Body of pancreas (tissue), 4 donors: ENCODE measurements around the gene DRC1. TPM values are rescaled to one million over a fixed set of nuclear protein-coding genes. Genes with fewer than 3 reads are reported as not detected.

Source experiments
- ATAC-seq: fragments of 150-250 bp; one replicate; pipeline ENCODE4 v1.9.1; 2016
- DNase-seq, 4 donors: peaks; one replicate each; pipeline ENCODE4 v3.0.0-alpha.2; 2019
- H3K27ac ChIP-seq, 4 donors: fragments of 200-600 bp; sonication (generic); 1 replicate in 3 of 4; 2 replicates in 1 of 4; pipeline versions ENCODE4 v1.5.1 to v1.6.1; 2016 to 2019; ENCODE audit warnings: mild to moderate bottlenecking in 1 of 4, mixed read lengths in 1 of 4, moderate library complexity in 1 of 4
- H3K27me3 ChIP-seq, 2 donors: fragments of 200-600 bp; sonication (generic); one replicate each; pipeline ENCODE4 v1.6.0; 2016; ENCODE audit warnings: mild to moderate bottlenecking in 1 of 2
- H3K36me3 ChIP-seq, 2 donors: fragments of 200-600 bp; sonication (generic); replicated peaks in 1 of 2; 2 replicates each; pipeline ENCODE4 v1.5.1; 2016; ENCODE audit warnings: low read depth in 2 of 2; ENCODE audit not compliant: insufficient read depth in 1 of 2
- H3K4me1 ChIP-seq: fragments of 200-600 bp; sonication (generic); one replicate; pipeline ENCODE4 v1.6.0; 2016
- H3K4me3 ChIP-seq, 2 donors: fragments of 200-600 bp; sonication (generic); 1 replicate in 1 of 2; 2 replicates in 1 of 2; pipeline ENCODE4 v1.5.1; 2016 to 2019
- H3K9me3 ChIP-seq, 3 donors: fragments of 200-600 bp; sonication (generic); 1 replicate in 2 of 3; 2 replicates in 1 of 3; pipeline ENCODE4 v1.5.1; 2016
- POLR2A ChIP-seq, 3 donors: fragments of 450-650 bp; IDR thresholded peaks; one replicate each; pipeline ENCODE4 v1.6.1; 2016; ENCODE audit warnings: antibody characterized with exemption in 3 of 3, mild to moderate bottlenecking in 2 of 3
- WGBS, 2 donors: methylation state at CpG; one replicate each; pipeline ENCODE4 v1.1.5; 2017; 5-methylcytosine and 5-hydroxymethylcytosine counted together
- intact Hi-C: fragments of 100-400 bp; cut with DNase I; formaldehyde crosslinking; loops from one replicate; pipeline ENCODE4 v1.15.1; 2023
- total RNA-seq, 2 donors: library from RNA; depleted of rRNA; stranded (reverse); fragments of >200 nt; gene quantifications; one replicate each; pipeline ENCODE4 v1.1.0, GENCODE V29; 2016
- TF ChIP-seq, protein P1 (sequence below), 7 experiments: fragments of 450-650 bp in 4 of 7; fragments of 200-600 bp in 3 of 7; sonication (generic) in 3 of 7; IDR thresholded peaks; one replicate each; pipeline ENCODE4 v1.5.1; 2016 to 2019; ENCODE audit warnings: antibody characterized with exemption in 7 of 7

DRC1 gene
- total RNA-seq, 2 donors from 2014 or later = not detected

- TF ChIP-seq POLR2A (IDR thresholded peaks at IDR 0.05) = no peak
- TF ChIP-seq, protein P1, sequence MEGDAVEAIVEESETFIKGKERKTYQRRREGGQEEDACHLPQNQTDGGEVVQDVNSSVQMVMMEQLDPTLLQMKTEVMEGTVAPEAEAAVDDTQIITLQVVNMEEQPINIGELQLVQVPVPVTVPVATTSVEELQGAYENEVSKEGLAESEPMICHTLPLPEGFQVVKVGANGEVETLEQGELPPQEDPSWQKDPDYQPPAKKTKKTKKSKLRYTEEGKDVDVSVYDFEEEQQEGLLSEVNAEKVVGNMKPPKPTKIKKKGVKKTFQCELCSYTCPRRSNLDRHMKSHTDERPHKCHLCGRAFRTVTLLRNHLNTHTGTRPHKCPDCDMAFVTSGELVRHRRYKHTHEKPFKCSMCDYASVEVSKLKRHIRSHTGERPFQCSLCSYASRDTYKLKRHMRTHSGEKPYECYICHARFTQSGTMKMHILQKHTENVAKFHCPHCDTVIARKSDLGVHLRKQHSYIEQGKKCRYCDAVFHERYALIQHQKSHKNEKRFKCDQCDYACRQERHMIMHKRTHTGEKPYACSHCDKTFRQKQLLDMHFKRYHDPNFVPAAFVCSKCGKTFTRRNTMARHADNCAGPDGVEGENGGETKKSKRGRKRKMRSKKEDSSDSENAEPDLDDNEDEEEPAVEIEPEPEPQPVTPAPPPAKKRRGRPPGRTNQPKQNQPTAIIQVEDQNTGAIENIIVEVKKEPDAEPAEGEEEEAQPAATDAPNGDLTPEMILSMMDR (IDR thresholded peaks at IDR 0.05) = no peak
- Histone ChIP-seq H3K4me1 (peaks cover 18% of the 10 kb centered on the region), H3K27ac (no peak overlapping the region), H3K36me3 (no peaks in the 10 kb centered on the region), H3K4me3 (no peak overlapping the region), H3K27me3 (no peaks in the 10 kb centered on the region), H3K9me3 (no peaks in the 10 kb centered on the region)
- WGBS, 2 donors = 83 to 85% methylated on average over 9 to 18 of the region's 19 CpGs
- DNase-seq = no peak
- intact Hi-C loops = no loop called here
- no peak for ATAC-seq
Observed at GRCh38 chr2:26489213-26489850, 87.6 kb downstream of the DRC1 start.

DNA sequence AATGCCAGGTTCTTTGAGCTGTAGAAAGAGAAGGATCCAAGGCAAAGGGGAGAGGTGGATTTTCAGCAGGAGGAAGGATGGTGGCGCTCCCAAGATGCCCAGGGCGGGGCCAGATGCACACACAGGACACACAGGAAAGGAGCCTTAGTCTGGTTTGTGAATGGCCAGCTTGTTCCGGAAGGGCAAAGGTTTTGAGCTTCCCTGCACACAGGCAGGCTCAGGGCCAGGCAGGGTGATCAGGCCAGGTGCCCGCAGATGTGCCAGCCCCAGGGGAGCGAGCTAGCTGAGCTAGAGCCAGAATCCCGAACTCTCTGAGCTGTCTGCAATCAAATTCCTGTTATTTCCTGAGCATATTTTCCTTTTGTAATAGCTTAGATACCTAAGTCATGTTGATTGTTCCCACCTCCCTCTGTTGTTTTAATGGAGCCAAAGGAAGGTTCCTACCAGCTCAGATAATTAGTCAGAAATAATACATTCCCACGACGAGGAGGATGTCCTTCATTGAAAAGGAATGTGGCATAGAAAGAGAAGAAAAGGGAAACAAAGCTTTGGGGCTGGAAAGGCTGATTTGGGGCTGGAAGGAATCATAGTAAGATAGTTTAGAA lies 89.9 kb downstream of the DRC1 start:
- Histone ChIP-seq H3K4me3 (no peak overlapping the region), H3K9me3 (no peaks in the 10 kb centered on the region), H3K36me3 (no peaks in the 10 kb centered on the region), H3K27me3 (no peaks in the 10 kb centered on the region), H3K27ac (peak overlapping the region in 3 of 4 donors; percentile 25 to 59 (median 58)), H3K4me1 (peaks cover 31% of the 10 kb centered on the region)
- DNase-seq (peak in 2 of 4 donors; percentile 57 to 61), ATAC-seq (peak; percentile 34)
- WGBS, 2 donors = 45 to 50% methylated on average over 8 of the region's 8 CpGs
- intact Hi-C loops = no loop called here
- TF ChIP-seq, protein P1 (IDR thresholded peaks at IDR 0.05) = no peak
- no peak for TF ChIP-seq POLR2A (IDR thresholded peaks at IDR 0.05)

GRCh38 chr2:26492749-26493515 lies 91.2 kb downstream of the DRC1 start:
- H3K27ac ChIP-seq = peak overlapping the region in 1 of 4 donors; percentile 59
- H3K4me1 ChIP-seq = peaks cover 31% of the 10 kb centered on the region
- WGBS, 2 donors = 77 to 91% methylated on average over 4 to 7 of the region's 7 CpGs
- H3K4me3 ChIP-seq = no peak overlapping the region
- H3K9me3 ChIP-seq = no peaks in the 10 kb centered on the region
- no peak for TF ChIP-seq POLR2A (IDR thresholded peaks at IDR 0.05)
- H3K36me3 ChIP-seq = no peaks in the 10 kb centered on the region
- no peak for DNase-seq
- no peaks in the 10 kb centered on the region for H3K27me3 ChIP-seq
- intact Hi-C loops = no loop called here
- ATAC-seq = no peak

GRCh38 chr2:26493566-26493965 lies 91.8 kb downstream of the DRC1 start:
- no peak overlapping the region for H3K4me3 ChIP-seq
- peaks cover 31% of the 10 kb centered on the region for H3K4me1 ChIP-seq
- intact Hi-C loops = no loop called here
- no peaks in the 10 kb centered on the region for H3K27me3 ChIP-seq
- no peak for ATAC-seq
- TF ChIP-seq, protein P1 (IDR thresholded peaks at IDR 0.05) = no peak
- TF ChIP-seq POLR2A (IDR thresholded peaks at IDR 0.05) = no peak
- H3K9me3 ChIP-seq = no peaks in the 10 kb centered on the region
- WGBS, 2 donors = 80 to 87% methylated on average over 10 of the region's 10 CpGs
- no peak overlapping the region for H3K27ac ChIP-seq
- no peaks in the 10 kb centered on the region for H3K36me3 ChIP-seq
- DNase-seq = no peak

GRCh38 chr2:26494199-26494598 lies 92.5 kb downstream of the DRC1 start:
- intact Hi-C loops = no loop called here
- ATAC-seq (no peak), DNase-seq (no peak)
- Histone ChIP-seq H3K4me3 (no peak overlapping the region), H3K4me1 (peaks cover 31% of the 10 kb centered on the region), H3K27ac (peak overlapping the region in 1 of 4 donors; percentile 70), H3K36me3 (no peaks in the 10 kb centered on the region), H3K27me3 (no peaks in the 10 kb centered on the region), H3K9me3 (no peaks in the 10 kb centered on the region)
- 99 to 100% methylated on average over 4 of the region's 4 CpGs for WGBS, 2 donors
- no peak for TF ChIP-seq POLR2A (IDR thresholded peaks at IDR 0.05)
- TF ChIP-seq, protein P1 (IDR thresholded peaks at IDR 0.05) = no peak
